Hematopoietic multipotent progenitor cell treated with erythropoietin and hydrocortisone succinate and interleukin-3 and kit ligand, for 17 days (in vitro differentiated cells): ENCODE data around the gene OR2T34.
"Not testable (repeated sequence)": the region's sequence is repeated elsewhere in the genome, so short reads cannot be mapped to it uniquely, and the experiment has no call there.

Experiments
- DNase-seq: peaks from one replicate; pipeline ENCODE4 v3.0.0-alpha.2; 2015; ENCODE audit warnings: low spot score

Gene OR2T34

DNA sequence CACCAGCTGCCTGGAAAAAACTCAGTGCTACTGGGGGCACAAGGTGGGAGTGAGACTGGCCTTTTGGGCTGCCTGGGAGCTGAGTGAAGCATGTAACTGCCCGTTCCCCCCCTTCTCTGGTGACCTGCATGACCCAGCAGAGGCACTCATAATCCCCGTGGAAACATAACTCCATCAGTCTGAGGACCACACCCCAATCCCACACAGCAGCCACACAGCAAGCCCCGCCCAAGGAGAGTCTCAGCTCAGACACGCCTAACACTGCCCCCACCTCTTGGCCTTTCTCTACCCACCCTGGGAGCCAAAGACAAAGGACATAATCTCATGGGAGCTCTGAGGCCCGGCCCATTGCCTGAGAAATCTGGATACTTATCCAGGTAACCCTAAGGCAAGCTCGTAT, 23.5 kb downstream of the OR2T34 start:
- DNase-seq, result not testable (repeated sequence)

DNA sequence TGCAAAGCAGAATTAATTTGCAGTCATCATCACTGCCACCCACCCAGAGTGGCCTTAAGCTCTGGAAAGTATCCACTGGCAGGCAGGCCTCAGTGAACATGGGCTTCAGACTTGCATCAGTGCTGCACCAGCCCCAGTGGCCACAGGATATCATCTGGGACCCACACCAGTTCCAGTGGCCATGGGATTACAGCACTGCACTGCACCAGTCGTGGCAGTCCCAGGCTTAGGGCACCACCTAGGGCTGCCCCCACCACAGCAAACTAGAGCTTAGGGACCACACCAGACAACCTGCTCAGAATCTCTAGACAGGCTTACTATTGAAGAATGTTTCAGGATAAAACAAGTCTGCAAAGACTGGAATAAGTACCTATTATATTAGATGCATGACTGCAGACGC, 27.2 kb downstream of the OR2T34 start:
- DNase-seq, result not testable (repeated sequence)

DNA sequence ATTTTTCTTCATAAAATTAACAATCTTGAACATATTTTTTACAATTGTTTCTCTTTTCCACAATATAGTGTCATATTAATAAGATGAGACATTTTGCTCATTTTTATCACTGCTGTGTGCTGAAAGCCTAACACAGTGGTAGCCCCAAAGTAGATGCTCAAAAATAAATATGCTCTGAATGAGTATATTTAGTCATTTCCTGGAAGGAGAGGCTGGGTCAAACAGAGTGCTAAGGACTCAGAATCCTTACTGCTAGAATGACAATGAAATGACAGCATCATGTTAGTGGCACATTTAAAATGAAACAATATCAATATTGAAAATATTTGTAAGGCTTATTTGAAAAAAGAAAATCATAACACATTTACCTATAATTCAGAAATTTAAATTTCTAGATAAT, 37.1 kb downstream of the OR2T34 start:
- not testable (repeated sequence) for DNase-seq
